ENCODE data around the gene EDEM1.

EDEM1 gene

DNA sequence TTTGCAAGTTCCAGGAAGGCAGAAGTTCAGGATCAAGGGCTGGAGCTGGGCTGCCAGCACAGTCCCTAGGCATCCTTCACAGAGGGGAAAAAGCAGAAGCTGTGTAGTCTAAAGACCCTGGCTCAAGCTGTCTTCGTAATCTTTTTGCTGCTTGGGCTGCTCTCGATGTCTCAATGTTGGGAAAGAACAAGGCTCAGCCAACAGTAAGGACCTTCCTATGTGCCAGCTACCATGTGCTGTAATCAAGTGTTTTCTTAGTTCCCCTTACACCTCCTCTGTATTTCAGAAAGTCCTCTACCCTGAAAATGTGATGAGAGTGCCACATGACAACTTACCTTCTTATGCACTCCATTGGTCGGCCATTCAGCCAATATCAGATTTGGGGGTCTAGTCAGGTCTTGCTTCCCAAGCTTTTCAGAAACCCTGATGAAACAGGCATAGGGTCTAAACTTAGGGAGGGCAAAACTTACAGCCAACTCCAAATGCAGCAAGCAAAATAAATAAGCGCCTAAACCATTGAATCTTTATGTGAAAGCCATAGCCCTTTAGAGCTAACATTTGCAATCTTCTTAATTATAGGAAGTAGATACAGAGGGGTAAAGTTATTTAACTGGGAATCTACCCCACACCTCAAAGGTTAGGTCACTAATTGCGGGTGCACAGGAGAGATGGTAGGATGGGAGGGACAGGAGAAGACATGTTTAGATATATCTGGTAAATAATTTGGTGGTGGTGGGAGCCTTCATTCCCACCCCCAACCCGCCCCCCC, 1.2 kb upstream of the EDEM1 start:
- no peak for TF ChIP-seq CTCF (IDR thresholded peaks at IDR 0.05; ENCODE audit: low read depth, low read length, missing control alignments)
- H3K4me3 ChIP-seq (ENCODE audit: low read depth, low read length), result peak overlapping the region; percentile 79
- DNase-seq (ENCODE audit: low read depth), result peak; percentile 61

DNA sequence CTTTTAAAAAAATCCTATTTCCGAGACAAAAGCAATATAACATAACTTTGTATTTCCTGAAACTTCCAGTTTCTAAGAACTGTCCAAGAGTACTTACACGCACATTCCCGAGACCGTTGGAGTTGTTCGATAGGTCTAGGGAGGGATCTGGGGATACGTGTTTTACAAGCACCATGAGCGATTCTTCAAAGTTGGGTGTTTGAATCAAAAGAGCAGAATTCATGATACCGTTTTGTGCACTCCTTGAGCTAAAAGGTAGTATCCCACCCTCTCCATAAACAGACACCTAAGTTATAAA, 700 bp upstream of the EDEM1 start:
- no peak for TF ChIP-seq CTCF (IDR thresholded peaks at IDR 0.05; ENCODE audit: low read depth, low read length, missing control alignments)
- peak overlapping the region; percentile 79 for H3K4me3 ChIP-seq (ENCODE audit: low read depth, low read length)
- DNase-seq (ENCODE audit: low read depth), result no peak

DNA sequence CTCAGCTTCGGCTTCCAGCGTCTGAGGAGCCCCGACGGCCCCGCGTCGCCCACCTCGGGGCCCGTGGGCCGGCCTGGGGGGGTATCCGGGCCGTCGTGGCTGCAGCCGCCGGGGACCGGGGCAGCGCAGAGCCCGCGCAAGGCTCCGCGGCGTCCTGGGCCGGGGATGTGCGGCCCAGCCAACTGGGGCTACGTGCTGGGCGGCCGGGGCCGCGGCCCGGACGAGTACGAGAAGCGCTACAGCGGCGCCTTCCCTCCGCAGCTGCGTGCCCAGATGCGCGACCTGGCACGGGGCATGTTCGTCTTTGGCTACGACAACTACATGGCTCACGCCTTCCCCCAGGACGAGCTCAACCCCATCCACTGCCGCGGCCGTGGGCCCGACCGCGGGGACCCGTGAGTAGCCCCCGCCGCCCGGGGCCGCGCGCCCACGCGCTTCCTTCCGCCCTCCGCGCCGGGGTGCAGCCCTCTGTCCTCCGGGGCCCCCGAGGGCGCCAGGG, 462 bp downstream of the EDEM1 start:
- TF ChIP-seq CTCF (IDR thresholded peaks at IDR 0.05; ENCODE audit: low read depth, low read length, missing control alignments), result no peak
- DNase-seq (ENCODE audit: low read depth), result no peak

DNA sequence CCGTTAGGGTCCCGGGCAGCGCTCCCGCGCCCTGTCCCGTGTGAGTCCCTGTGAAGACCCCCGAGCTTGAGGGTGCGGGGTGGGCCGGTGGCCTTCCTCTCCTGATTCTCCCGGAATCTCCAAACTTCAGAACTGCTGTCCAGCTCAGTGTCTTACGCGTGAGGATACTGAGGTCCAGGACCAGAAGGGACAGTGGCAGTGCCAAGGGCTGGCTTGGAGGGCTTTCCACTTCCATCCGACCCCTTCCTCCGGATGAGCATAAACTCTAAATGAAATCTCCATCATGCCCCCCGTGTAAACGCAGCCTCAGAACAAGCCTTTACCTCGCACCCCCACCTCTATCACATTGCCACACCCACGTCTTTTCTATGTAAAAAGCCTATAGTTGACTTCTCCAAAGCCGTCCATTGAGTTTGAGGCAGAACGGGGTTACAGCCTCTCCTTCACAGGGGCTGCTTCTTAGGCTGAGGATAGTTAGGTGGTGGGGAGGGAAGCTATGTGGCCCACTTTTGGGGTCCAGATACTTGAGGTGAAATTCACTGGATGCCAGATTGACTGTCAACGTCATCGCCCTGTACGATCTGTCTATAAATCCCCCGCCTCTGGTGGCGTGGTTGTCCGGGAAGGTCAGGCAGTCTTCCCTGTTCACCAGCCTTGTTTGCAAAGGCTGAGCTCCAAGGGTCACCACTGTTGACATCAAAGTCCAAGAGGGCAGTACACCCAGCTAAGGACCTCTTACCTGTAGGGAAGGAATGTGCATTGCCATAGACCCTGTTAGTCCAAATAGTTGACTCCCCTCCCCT, 1.1 kb downstream of the EDEM1 start:
- TF ChIP-seq CTCF (IDR thresholded peaks at IDR 0.05; ENCODE audit: low read depth, low read length, missing control alignments), result no peak
- DNase-seq (ENCODE audit: low read depth), result no peak
- peak overlapping the region; percentile 84 for H3K4me3 ChIP-seq (ENCODE audit: low read depth, low read length)

More for the DNA sequence above, 462 bp downstream of the EDEM1 start:
- peak overlapping the region; percentile 84 for H3K4me3 ChIP-seq (ENCODE audit: low read depth, low read length)

DNA sequence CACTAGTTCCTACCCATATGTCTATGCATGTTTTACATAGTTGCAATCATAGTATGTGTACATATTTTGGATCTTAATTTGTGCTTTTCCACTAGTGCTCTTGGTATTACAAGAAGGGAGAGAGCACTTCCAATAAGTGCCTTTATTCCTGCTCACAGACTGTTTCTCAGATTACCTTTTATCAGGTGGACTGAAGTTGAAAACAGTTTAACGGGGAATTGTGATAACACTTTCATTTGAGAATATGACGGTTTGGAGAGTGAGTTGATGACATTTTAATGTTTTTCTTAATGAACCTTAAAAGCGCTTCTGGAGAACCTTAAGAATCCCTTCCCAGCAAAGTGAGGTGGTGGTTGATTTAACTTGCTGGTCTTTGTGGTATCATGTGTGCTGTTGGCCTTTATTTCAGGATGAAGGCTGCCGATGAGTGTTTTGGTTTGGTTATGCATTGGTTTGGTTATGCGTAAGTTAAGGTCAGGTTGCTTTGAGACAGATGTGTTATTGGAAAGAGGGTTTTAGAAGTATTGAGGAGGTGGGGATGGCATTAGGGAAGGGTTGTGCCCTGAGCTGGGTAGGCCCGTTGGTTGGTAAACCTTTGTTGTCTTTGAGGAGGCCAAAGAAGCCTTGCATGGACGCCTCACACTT, 2.8 kb downstream of the EDEM1 start:
- TF ChIP-seq CTCF (IDR thresholded peaks at IDR 0.05; ENCODE audit: low read depth, low read length, missing control alignments), result no peak
- no peak for DNase-seq (ENCODE audit: low read depth)
- H3K4me3 ChIP-seq (ENCODE audit: low read depth, low read length), result peak overlapping the region; percentile 84

DNA sequence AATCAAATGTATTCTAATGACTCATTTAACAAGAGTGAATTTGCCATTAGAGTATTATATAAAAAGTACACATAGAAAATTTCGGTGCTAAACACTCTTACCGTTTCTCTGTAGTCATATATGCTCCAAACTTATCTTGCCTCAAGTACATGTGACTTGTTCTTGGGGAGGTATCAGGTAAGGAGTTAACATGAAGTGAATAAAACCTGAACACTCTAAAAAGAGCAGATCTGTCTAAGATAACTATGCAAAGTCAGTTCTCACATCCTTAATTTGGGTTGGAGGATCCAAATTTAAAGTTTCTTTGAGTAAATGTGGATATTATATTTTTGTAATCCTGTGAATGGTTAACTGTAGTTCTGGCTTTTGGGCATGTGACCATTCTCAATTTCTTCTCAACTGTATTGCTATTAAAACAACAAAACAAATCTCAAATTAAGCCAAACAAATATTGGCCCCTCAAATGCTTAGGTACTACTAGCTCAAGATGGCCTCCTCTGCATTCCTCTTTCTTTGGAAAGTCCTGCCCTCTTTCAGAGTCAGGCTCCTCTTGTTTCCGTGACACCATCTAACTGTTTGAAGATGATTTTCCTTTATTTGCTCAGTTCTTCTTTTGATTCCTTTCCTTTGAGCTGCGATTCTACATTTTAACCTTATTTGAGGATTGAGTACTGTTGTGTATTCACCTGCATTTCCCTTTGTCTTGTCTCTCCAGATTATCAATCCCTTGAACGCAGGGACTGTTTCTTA, 4.2 kb downstream of the EDEM1 start:
- no peak for DNase-seq (ENCODE audit: low read depth)
- no peak for TF ChIP-seq CTCF (IDR thresholded peaks at IDR 0.05; ENCODE audit: low read depth, low read length, missing control alignments)
- peak overlapping the region; percentile 84; the same call in 1 of the 2 replicates for H3K4me3 ChIP-seq (ENCODE audit: low read depth, low read length)

Data from GM12864 (cell line).